GM18526 (cell line): ENCODE measurements around the gene CXCL16.

ENCODE experiments used
- POLR2A ChIP-seq: IDR thresholded peaks from 3 replicates; pipeline ENCODE4 v1.6.1; 2011; ENCODE audit not compliant: insufficient read length; ENCODE audit errors: extremely low read depth

CXCL16 gene

DNA sequence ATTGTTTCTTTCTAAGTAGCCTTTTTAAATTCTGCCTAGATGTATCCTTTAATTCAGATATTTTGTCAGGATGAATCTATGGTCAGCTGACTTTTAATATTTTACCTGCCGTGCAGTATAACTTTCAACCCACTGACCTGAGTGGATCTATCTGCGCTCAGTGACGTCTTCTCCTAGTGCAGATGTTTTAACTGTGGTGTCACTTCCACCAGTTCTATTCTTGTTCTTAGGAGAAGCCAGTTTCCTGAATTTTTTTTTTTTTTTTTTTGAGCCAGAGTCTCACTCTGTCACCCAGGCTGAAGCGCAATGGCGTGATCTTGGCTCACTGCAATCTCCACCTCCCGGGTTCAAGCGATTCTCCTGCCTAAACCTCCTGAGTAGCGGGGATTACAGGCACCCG is 27.0 kb upstream of the CXCL16 start:
- TF ChIP-seq POLR2A: no peak

DNA sequence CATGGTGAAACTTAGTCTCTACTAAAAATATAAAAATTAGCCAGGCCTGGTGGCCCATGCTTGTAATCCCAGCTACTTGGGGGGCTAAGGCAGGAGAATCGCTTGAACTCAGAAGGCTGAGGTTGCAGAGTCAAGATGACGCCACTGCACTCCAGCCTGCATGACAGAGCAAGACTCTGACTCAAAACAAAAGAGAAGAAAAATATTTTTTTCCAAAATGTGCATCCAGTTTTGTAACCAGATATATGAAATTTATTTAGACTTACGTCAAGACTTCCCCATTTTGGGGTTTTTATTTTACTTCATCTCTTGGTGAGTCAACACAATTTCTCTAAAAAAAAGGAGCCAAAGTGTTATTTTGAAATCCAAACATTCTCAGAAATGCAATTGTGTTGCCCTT is 26.5 kb upstream of the CXCL16 start:
- no peak for TF ChIP-seq POLR2A

DNA sequence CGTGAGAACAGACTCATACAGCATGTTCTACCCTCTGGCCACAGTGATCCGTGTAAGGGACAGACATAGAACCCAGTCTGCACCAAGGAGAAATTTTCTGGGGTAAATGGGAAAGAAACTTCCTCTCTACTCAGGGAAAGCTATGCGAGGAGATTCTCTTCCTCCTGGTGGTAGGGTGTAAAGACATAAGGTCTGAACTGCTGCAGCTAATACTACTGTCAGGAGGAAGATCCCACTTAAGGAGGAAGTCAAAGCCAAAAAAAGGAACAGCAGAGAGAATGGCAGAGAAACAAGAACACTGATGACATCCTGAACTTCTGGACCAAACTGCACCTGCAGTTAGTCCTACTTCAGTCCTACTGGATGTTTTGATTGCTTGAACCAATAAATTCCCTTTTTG is 24.9 kb upstream of the CXCL16 start:
- TF ChIP-seq POLR2A: no peak

DNA sequence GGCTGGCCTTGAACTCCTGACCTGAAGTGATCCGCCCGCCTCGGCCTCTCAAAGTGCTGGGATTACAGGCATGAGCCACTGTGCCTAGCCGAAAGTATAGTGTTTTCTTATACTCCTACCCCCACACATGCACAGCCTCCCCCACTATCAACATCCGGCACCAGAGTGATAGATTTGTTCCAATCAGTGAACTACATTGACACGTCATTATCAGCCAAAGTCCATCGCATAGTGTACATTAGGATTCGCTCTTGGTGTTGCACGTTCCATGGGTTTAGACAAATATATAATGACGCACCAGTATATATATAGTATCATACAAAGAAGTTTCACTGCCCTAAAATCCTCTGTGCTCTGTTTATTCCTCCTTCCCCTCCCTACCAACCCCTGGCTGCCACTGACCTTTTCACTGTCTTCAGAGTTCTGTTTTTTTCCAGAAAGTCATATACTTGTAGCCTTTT is 20.1 kb upstream of the CXCL16 start:
- no peak for TF ChIP-seq POLR2A

DNA sequence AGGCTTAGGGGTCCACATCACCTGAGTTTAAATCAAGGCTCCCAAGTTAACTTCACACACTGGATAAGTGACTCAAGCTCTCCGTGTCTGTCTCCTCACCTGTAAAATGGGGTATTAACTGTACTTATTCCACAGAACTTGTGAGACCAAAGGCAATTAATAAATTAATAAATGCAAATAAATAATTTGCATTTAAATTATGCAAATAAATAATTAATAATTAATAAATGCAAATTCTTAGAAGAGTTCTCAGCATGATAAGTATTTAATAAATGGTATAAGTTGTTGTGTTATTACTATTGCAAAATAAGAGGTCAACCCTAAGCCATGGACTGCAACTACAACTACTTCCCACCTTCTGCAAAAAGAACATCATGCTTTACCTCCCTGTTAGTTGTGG is 13.7 kb upstream of the CXCL16 start:
- no peak for TF ChIP-seq POLR2A

DNA sequence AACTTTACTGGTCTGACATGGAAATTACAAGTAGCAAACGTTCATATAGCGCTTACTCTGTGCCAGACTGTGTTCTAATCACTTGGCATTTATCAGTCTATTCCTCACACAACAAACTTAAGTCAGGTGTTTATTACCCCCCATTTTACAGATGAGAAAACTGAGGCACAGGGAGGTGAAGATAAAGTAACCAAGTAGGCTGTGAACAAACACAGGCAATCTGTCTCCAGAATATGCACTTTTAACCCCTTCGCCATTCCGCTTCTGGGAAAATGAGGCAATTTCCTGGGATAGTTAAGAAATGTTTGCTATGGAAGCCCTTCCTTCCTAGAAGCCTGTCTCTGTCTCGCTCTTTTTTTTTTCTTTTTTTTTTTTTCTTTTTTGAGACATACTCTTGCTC is 12.2 kb upstream of the CXCL16 start:
- TF ChIP-seq POLR2A: no peak

DNA sequence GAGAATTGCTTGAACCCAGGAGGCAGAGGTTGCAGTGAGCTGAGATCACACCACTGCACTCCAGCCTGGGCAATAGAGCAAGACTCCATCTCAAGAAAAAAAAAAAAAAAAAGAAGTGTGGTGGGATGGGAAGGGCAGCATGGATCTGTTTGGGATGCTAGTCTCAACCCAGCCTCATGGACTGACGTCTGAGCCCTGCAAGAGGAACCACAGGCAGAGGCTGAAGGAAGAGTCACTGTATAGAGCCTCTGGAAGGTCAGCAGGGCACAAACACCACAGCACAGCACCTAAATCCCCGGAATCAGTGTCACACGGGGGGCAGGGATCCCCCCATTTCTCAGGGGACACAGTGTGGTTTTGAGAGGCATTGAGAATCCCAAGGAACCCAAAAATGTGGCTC is 10.9 kb upstream of the CXCL16 start:
- no peak for TF ChIP-seq POLR2A

DNA sequence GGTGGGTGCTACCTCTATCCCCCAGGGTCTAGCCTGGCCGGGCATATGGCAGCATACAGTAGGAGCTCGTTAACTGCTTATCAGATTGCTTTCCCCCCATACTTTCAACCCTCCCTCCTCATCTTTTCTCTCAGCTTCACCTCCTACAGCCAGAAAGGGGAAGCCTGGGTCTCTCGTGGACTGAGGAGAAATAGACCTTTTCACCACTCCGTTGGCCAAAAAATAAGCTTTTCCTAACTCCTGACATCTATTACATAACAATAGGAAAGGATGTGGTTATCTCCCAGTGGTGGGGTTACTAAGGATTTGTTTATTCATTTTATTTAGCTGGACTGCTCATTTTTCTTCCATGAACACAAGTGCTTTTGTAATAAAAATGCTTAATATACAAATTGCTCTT is 9.0 kb upstream of the CXCL16 start:
- no peak for TF ChIP-seq POLR2A

DNA sequence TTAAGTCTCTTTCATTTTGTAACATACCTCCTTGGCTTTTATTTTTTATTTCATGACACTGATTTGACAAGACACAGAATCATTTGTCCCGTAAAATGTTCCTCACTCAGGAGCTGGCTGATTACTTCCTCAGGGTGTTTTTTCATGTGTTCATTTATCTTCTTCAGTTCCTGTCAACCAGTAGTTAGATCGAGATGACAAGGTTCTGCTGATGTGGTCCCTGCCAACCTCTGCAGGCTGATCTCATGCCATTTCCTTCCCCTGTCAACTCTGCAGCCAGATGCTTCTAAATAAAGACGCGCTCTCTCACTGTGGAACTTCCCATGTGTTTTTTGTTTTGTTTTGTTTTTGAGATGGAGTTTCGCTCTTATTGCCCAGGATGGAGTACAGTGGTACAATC is 8.1 kb upstream of the CXCL16 start:
- TF ChIP-seq POLR2A: no peak

DNA sequence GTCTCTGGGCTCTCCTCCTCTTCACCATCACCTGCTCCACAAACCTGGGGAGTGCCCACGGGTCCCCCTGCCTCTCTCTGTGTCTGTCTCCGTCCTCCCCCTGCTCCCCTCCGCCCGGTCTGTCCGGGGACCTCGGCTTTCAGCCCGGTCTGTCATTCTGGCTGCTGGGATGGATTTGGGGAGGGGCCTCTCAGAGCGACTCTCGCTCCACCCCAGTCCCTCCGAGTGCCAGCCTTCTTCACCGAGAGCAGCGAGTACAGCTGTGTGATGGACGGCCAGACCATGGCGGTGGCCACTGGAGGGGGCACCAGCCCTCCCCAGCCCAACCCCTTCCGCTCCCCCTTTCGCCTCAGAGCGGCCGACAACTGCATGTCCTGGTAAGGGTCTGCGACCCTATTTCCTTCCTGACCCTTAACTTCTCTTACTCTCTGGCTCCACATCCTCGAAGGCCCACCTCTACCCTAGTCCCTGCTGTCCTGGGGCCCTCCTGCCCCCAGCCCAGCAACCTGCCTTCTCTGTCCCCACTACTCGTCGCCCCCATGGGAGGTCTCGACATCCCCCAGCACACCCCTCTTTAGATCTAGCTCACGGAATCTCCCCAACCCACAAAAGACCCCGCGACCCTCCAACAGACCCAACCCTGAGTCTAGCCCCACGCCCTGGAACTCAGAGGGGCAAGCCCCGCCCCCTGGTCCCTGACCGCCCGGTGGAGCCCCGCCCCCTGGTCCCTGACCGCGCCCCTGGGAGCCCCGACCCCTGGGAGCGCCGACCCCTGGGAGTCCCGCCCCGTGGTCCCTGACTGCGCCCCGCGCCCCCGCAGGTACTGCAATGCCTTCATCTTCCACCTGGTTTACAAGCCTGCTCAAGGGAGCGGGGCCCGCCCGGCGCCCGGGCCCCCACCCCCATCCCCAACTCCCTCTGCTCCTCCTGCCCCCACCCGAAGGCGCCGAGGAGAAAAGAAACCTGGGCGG is 5.6 kb upstream of the CXCL16 start:
- TF ChIP-seq POLR2A: no peak

DNA sequence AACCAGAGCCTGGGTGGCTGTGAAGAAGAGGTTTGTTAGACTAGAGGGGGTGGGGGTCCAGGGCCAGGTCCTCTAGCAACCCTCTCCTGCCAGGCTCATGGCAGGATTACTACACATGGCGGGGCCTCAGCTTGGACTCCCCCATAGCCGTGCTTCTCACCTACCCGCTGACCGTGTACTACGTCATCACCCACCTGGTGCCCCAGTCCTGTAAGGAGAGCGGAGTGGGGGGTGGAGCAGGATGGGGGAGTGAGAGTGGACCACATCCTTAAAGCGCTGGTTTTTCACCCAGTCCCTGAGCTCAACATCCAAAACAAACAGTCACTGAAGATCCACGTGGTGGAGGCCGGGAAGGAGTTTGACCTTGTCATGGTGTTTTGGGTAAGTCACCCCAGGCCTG is 4.2 kb upstream of the CXCL16 start:
- TF ChIP-seq POLR2A: no peak

DNA sequence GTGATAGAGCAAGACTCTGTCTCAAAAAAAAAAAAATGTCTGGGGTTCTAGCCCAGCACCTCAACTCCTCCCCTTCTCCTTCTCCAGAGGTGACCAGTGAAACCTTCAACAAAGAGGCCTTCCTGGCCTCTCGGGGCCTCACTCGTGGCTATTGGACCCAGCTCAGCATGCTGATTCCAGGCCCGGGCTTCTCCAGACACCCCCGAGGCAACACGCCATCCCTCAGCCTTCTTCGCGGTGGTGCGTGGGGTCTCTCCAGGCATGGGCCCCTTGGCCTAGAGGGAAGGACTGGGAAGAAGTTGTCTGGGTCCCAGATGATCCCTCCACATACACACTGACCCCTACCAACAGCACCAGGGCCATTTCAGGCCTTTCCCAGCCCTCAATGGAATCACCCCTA is 3.5 kb upstream of the CXCL16 start:
- no peak for TF ChIP-seq POLR2A

DNA sequence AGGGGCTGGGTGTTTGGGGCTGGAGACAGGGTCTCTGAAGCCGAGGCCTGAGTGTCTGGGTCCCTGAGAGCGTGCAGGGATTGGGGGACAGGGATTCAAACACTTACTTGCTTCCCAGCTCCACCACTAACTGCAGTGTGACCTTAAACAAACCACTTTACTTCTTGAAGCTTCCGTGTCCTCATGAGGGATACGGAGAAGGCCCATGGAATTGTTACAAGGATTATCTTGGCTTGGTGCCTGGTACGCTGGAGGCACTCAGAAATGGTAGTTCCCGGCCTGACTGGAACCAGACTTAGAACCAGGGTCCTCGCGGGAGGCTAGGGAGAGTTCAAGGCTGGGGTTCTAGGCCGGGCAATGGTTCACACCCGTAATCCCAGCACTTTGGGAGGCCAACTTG is 2.9 kb upstream of the CXCL16 start:
- TF ChIP-seq POLR2A: no peak

DNA sequence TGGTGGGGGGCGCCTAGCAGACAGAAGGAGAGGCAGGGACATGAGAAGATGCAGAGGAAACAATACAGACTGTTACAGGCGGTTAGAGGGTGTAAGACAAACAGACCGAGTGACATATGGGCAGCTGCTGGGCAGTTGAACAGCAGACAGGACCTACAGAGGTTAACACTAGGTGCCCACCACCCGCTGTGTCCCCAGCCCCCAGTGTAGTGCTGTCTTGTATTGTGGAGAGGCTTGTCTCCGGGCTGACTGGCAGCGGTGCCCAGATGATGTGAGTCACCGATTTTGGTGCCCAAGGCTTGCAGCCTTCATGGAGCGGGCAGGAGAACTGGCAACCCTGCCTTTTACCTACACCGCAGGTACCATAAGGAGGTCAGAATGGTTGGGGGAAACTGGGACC is 2.4 kb upstream of the CXCL16 start:
- TF ChIP-seq POLR2A: no peak

DNA sequence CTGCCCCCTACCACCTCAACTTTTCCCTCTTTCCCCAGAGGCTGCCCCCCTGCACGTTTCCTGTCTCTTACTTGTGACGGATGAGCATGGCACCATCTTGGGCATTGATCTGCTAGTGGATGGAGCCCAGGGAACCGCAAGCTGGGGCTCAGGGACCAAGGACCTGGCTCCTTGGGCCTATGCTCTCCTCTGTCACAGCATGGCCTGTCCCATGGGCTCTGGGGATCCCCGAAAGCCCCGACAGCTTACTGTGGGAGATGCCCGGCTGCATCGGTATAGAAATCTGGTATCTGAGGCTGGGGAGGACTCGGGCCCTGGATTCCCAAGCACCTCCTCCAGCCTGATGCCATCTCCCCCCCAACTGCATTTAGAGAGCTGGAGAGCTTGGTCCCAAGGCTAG is 1.8 kb upstream of the CXCL16 start:
- no peak for TF ChIP-seq POLR2A

DNA sequence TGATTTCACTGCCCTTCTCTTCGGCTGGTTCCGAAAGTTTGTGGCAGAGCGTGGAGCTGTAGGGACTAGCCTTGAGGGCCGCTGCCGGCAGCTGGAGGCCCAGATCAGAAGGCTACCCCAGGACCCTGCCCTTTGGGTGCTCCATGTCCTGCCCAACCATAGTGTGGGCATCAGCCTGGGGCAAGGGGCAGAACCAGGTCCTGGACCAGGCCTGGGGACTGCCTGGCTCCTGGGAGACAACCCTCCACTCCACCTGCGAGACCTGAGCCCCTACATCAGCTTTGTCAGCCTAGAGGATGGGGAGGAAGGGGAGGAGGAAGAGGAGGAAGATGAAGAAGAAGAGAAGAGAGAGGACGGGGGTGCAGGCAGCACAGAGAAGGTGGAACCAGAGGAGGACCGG is 856 bp upstream of the CXCL16 start:
- no peak for TF ChIP-seq POLR2A

DNA sequence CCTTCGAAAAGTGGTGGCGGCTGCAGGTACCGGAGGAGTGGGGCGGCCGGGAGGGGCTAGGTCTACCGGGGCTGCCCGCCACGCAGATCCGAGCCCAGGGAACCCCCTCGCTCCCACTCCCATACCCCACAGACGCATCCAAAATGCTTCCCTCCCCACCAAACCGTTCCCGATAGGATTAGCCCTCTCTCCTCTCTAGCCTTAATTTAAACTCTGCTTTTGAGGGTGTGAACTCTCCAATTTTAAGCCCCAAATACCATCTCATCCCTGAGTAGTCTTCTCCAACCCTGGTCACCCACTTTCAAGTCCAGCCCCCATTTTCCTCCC is 260 bp upstream of the CXCL16 start:
- no peak for TF ChIP-seq POLR2A
